ENCODE data around the gene LEPROT. TPM values are rescaled to one million over a fixed set of nuclear protein-coding genes. Genes with fewer than 3 reads are reported as not detected.

The LEPROT gene
- total RNA-seq, 2 donors from 2014 or later, result 19.7 to 49.0 TPM

- H3K9ac ChIP-seq (ENCODE audit: extremely low read depth, low read length, poor library complexity, severe bottlenecking), result no peak overlapping the region
- Mint-ChIP-seq H3K27me3 (ENCODE audit: insufficient read depth) (no peaks in the 10 kb centered on the region), H3K4me3 (no peak overlapping the region), H3K36me3 (ENCODE audit: low read depth) (no peaks in the 10 kb centered on the region), H3K27ac (no peak overlapping the region), H3K4me1 (peaks cover 13% of the 10 kb centered on the region), H3K9me3 (peaks cover 4% of the 10 kb centered on the region)
- H3K36me3 ChIP-seq (ENCODE audit: control insufficient read depth, insufficient read depth, low read length), result no peaks in the 10 kb centered on the region
- TF ChIP-seq CTCF (conservative IDR thresholded peaks at IDR 0.05), result no peak
- no peak overlapping the region for H3K4me3 ChIP-seq (ENCODE audit: low read length)
- H3K4me1 ChIP-seq (ENCODE audit: control insufficient read depth, insufficient read depth, low read length), result peaks cover 5% of the 10 kb centered on the region
- DNase-seq, result no peak
- no peaks in the 10 kb centered on the region for H3K27me3 ChIP-seq (ENCODE audit: control insufficient read depth, insufficient read depth, low read length, poor library complexity, severe bottlenecking)
- WGBS, 2 experiments (ENCODE audit: insufficient coverage in 1 of 2, insufficient read length in 1 of 2), result 86 to 87% methylated on average over 3 to 4 of the region's 4 CpGs
- H3K27ac ChIP-seq (ENCODE audit: low read depth, low read length), result no peak overlapping the region
- no peaks in the 10 kb centered on the region for H3K9me3 ChIP-seq (ENCODE audit: control insufficient read depth, low read length)
These were observed 48.8 kb downstream of the LEPROT start for GRCh38 chr1:65469126-65469888.

- H3K27ac Mint-ChIP-seq, result no peak overlapping the region
- H3K9ac ChIP-seq (ENCODE audit: extremely low read depth, low read length, poor library complexity, severe bottlenecking), result no peak overlapping the region
- no peak for TF ChIP-seq CTCF (conservative IDR thresholded peaks at IDR 0.05)
- H3K9me3 ChIP-seq (ENCODE audit: control insufficient read depth, low read length), result no peaks in the 10 kb centered on the region
- H3K4me3 Mint-ChIP-seq, result no peak overlapping the region
- 83 to 95% methylated on average over 2 to 4 of the region's 4 CpGs for WGBS, 2 experiments (ENCODE audit: insufficient coverage in 1 of 2, insufficient read length in 1 of 2)
- no peak overlapping the region for H3K27ac ChIP-seq (ENCODE audit: low read depth, low read length)
- H3K27me3 ChIP-seq (ENCODE audit: control insufficient read depth, insufficient read depth, low read length, poor library complexity, severe bottlenecking), result no peaks in the 10 kb centered on the region
- H3K36me3 ChIP-seq (ENCODE audit: control insufficient read depth, insufficient read depth, low read length), result no peaks in the 10 kb centered on the region
- peaks cover 4% of the 10 kb centered on the region for H3K9me3 Mint-ChIP-seq
- H3K4me1 Mint-ChIP-seq, result peaks cover 13% of the 10 kb centered on the region
- peaks cover 5% of the 10 kb centered on the region for H3K4me1 ChIP-seq (ENCODE audit: control insufficient read depth, insufficient read depth, low read length)
- no peak for DNase-seq
- H3K36me3 Mint-ChIP-seq (ENCODE audit: low read depth), result no peaks in the 10 kb centered on the region
- no peak overlapping the region for H3K4me3 ChIP-seq (ENCODE audit: low read length)
- no peaks in the 10 kb centered on the region for H3K27me3 Mint-ChIP-seq (ENCODE audit: insufficient read depth)
These were observed 49.4 kb downstream of the LEPROT start for GRCh38 chr1:65469889-65470340.

GRCh38 chr1:65470766-65471165, 50.3 kb downstream of the LEPROT start:
- no peak overlapping the region for H3K27ac Mint-ChIP-seq

More at GRCh38 chr1:65470766-65471165, 50.3 kb downstream of the LEPROT start:
- Histone ChIP-seq H3K9me3 (ENCODE audit: control insufficient read depth, low read length) (no peaks in the 10 kb centered on the region), H3K4me3 (ENCODE audit: low read length) (peak overlapping the region; percentile 10), H3K4me1 (ENCODE audit: control insufficient read depth, insufficient read depth, low read length) (peaks cover 5% of the 10 kb centered on the region), H3K27me3 (ENCODE audit: control insufficient read depth, insufficient read depth, low read length, poor library complexity, severe bottlenecking) (no peaks in the 10 kb centered on the region), H3K36me3 (ENCODE audit: control insufficient read depth, insufficient read depth, low read length) (no peaks in the 10 kb centered on the region), H3K9ac (ENCODE audit: extremely low read depth, low read length, poor library complexity, severe bottlenecking) (no peak overlapping the region), H3K27ac (ENCODE audit: low read depth, low read length) (no peak overlapping the region)
- no peak overlapping the region for H3K4me3 Mint-ChIP-seq
- H3K4me1 Mint-ChIP-seq, result peaks cover 13% of the 10 kb centered on the region
- H3K36me3 Mint-ChIP-seq (ENCODE audit: low read depth), result no peaks in the 10 kb centered on the region
- no peaks in the 10 kb centered on the region for H3K27me3 Mint-ChIP-seq (ENCODE audit: insufficient read depth)
- WGBS, 2 experiments (ENCODE audit: insufficient coverage in 1 of 2, insufficient read length in 1 of 2), result 96 to 100% methylated on average over 1 of the region's 1 CpG
- TF ChIP-seq CTCF (conservative IDR thresholded peaks at IDR 0.05), result no peak
- no peaks in the 10 kb centered on the region for H3K9me3 Mint-ChIP-seq
- no peak for DNase-seq
